HG02885 (cell line): ENCODE results near the gene ASCL1.

ENCODE experiments used
- ATAC-seq: cut with Tn5 transposase; IDR thresholded peaks from one replicate; pipeline ENCODE4 v1.9.1; 2021; ENCODE audit warnings: mild to moderate bottlenecking; ENCODE audit not compliant: unreplicated experiment, poor library complexity

Gene ASCL1

DNA sequence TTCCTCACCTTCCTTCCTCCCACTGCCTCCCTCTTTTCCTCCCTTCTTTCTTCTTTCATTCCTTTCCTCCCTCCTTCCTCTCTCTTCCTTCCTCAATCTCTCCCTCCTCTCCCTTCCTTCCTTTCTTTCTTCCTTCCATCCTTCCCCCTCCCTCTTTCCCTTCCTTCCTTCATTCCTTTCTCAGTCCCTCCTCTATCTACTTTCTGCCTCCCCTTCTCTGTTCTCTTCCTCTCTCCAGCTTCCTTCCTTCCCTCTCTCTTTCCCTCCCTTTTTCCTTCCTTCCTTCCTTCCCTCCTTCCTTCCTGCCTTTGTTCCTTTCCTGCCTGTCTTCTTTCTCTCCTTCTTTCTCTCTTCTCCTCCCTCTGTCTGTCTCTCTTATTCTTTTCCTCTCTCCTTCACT is 16.1 kb downstream of the ASCL1 start:
- ATAC-seq: no peak

DNA sequence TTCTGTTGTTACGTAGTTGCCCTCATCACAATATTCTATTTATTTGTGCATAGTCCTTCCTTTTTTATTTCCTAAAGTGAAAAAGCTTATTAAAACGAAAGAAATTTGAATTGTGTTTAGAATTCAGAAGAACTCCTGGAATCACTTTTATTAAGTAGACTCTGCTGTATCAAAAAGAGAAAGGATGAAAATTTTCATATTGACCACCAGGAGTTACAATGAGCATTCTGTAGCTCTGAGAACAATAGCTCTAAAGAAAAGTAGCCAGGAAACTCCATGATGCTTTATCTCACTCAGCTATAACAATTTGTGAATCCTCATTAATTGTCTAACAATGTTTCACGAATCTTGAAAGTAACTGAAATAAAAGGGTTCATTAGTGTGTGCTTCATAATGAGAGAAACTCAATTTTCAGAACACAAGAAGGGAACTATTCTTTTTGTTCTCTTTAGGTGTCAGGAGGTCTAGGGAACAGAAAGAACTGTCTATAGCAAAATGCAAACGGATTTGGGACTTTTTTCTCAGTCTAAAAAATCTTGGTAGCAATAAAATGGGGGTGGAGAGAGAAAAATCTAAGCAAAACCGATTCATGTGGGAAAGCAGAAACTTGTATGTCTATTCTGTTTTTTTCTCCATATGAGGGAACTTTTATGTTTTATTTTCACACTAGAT is 19.3 kb downstream of the ASCL1 start:
- no peak for ATAC-seq

DNA sequence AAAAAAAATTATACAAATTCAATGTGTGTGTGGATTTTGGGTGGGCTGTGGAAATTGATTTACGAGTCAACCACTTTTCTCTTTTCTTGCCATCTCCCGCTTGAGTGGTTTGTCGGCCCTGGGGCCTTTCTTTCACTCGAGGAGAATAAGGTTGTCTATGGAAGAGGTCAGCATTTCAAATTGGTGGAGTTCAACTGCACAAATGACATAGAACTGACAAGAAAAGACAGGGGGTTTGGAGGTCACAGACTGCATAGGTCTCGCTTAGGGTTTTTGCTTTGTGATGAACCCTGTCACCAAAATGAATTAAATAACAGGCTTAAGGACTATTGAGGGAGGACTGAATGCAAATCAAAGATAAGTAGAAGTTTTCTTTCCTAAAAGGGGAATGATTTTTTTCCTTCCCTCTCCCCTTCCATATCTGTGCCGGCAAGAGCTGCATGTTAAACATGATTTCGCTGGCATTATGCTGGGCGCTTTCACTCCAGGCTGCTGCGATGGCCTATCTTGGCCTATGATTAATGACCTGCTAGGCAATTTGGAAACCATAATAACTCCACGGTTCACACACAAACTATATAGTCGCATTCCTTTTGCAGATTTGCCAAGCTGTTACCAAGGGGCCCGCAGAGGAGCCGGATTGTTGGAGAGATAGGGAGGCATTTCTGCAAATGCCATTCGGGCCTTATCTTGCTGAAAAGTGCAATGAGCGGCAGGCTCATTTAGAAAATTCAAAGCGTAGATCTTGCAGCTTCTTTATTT is 20.7 kb downstream of the ASCL1 start:
- ATAC-seq: no peak

DNA sequence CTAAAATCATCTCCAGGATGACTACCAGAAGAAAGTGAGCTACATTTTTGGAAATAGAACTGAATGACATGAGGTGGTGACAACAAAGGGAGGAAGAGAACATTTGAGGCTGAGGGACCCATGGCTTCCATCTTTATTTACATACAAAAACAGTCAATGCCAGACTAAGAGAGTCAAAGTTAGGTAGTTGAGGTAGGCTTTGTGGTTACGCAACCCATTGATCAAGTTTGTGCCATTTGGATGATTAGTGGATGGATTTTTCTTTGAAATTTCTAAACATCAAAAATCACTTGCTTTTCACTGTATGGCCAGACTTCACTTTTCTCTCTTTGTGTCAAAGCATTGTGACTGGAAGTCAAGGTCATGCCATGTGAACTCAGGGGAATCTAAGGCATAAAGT is 22.9 kb downstream of the ASCL1 start:
- no peak for ATAC-seq

DNA sequence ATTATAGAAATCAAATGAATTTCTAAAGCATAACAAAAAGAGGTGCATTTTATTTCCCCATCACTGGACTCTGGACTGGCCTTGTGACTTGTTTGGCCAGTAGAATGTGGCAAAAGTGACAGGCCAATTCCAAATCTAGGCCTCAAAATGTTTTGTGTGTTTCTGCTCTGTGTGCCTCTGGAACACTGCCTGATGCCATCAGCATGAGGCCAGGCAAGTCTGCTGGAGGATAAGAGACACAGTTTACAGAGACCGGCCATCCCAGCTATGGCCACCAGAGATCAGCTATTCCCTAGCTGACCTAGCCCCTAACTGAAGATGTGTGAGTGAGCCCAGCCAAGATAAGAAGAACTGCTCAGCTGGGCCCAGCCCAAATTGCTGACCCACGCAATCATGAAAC is 32.9 kb downstream of the ASCL1 start:
- ATAC-seq: no peak

DNA sequence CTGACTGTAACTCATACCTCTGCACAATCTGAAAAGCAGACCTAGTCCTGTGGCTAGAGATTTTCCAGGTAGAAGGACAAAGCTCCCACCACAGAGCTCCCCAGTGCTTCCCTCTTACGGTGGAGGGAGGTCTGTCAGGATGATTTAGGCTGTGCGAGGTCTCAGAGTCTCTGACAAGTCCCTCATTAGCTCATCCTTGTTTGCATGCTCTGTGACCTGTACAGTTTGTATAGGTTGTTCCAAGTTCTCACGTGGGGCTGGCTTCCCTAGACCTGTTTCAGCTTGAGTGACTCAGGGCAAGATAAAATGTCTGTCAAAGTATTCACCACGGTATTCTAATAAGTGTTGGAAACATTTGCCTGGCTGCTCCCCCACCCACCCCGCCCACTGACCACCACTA is 34.8 kb downstream of the ASCL1 start:
- ATAC-seq: no peak

DNA sequence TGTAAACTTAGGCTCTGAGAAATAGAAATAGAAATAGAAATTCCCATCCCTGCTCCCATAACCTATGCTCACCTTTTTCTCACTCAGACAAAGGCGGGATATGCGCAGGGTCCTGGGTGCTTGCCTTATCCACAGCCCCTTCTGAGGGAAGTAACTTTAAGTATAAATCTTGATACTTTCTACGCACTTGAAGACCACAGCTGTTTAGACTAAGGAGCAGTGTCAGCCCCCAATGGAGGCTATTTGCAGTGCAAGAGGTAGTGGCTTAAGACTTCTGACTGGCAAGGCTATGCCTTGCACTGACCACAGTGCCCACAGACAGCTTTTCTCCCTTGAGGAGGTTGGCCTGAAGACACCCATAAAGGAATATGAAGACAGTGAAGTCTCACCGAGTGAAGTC is 35.2 kb downstream of the ASCL1 start:
- no peak for ATAC-seq

DNA sequence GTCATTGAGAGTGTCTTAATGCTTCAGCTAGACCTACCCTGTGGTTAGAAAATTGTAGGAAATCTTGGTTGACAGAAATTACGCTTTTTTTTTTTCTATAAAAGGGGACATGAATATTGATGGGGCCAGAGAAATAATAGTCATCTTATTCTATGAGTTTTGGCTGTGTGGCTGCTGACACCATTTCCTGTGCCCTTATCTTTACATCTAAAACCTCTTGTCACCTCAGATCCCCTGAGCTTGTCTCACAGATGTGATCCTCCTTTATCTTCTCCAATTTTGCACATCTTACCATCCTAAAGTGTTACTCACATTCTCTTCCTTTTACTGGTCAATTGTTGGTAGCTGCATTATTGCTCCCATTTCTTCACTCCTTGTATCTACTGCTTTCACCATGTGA is 36.1 kb downstream of the ASCL1 start:
- no peak for ATAC-seq

DNA sequence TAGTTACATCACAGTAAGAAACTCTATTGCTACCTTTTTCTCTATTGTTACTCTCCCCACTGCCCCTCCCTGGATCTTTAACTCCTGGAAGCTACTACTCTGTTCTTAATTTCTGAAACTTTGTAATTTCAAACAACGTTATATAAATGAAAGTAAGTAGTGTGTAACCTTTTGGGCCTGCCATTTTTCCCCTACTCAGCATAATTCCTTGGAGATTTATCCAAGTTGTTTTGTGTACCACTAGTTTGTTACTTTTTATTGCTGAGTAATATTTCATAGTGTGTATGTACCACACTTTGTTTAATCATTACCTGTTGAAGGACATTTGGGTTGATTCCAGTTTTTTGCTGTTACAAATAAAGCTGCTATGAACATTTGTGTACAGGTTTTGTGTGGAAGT is 37.9 kb downstream of the ASCL1 start:
- no peak for ATAC-seq
